ENCODE results near the gene ACAP3.
A peak's percentile ranks its signal among the peaks of the same experiment; 100 is the strongest.

- TF ChIP-seq, protein P1, sequence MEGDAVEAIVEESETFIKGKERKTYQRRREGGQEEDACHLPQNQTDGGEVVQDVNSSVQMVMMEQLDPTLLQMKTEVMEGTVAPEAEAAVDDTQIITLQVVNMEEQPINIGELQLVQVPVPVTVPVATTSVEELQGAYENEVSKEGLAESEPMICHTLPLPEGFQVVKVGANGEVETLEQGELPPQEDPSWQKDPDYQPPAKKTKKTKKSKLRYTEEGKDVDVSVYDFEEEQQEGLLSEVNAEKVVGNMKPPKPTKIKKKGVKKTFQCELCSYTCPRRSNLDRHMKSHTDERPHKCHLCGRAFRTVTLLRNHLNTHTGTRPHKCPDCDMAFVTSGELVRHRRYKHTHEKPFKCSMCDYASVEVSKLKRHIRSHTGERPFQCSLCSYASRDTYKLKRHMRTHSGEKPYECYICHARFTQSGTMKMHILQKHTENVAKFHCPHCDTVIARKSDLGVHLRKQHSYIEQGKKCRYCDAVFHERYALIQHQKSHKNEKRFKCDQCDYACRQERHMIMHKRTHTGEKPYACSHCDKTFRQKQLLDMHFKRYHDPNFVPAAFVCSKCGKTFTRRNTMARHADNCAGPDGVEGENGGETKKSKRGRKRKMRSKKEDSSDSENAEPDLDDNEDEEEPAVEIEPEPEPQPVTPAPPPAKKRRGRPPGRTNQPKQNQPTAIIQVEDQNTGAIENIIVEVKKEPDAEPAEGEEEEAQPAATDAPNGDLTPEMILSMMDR (IDR thresholded peaks at IDR 0.05) = no peak
- TF ChIP-seq EP300 (IDR thresholded peaks at IDR 0.05) (peak in 1 of 2 donors; percentile 48), POLR2A (IDR thresholded peaks at IDR 0.05) (no peak)
Observed at GRCh38 chr1:1304331-1305299, 3.1 kb downstream of the ACAP3 start.

Data from tibial nerve (tissue), 4 donors.